A549 (cell line): ENCODE data around the gene GGCX. TPM values are rescaled to one million over a fixed set of nuclear protein-coding genes. Genes with fewer than 3 reads are reported as not detected.

Experiments
- ATAC-seq, 2 experiments: fragments of 200-7000 bp in 1 of 2; fragments of >200 bp in 1 of 2; cut with Nextera tagmentation in 1 of 2; cut with Tn5 transposase in 1 of 2; 3 replicates each; pipeline versions ENCODE4 v1.8.0 to v1.9.1; 2018 to 2020; ENCODE audit warnings: mild to moderate bottlenecking in 1 of 2, moderate library complexity in 1 of 2
- CTCF ChIA-PET: fragments of 300-600 bp; sonication (Branson Sonifier 250); formaldehyde crosslinking; extraction: SDS; loops from one replicate; lab custom pipeline; 2021; ENCODE audit warnings: antibody characterized with exemption, inconsistent platforms; lab: Yijun Ruan, JAX
- POLR2A ChIA-PET: fragments of 350-600 bp; formaldehyde crosslinking; extraction: SDS; loops from one replicate; lab custom pipeline; 2021; ENCODE audit warnings: antibody characterized with exemption, inconsistent platforms; lab: Yijun Ruan, JAX
- DNase-seq, 2 experiments: peaks; one replicate each; pipeline versions ENCODE4 v3.0.0 to v3.0.0-alpha.2; 2011 to 2016; ENCODE audit warnings: low read depth in 1 of 2, low spot score in 1 of 2
- FAIRE-seq: peaks from 2 replicates; lab custom pipeline; 2011; peaks lifted over from hg19 to GRCh38; lab: Jason Lieb, UNC
- H3K27ac ChIP-seq, 2 experiments: fragments of >200 bp; sonication (Bioruptor Twin); formaldehyde crosslinking; 3 replicates each; pipeline ENCODE4 v1.5.1; 2016 to 2017
- H3K4me1 ChIP-seq: fragments of >200 bp; sonication (Bioruptor Twin); formaldehyde crosslinking; 3 replicates; pipeline ENCODE4 v1.6.1; 2016
- H3K4me2 ChIP-seq: fragments of >200 bp; sonication (Bioruptor Twin); formaldehyde crosslinking; 3 replicates; pipeline ENCODE4 v1.6.1; 2016
- H3K4me3 ChIP-seq: fragments of >200 bp; sonication (Bioruptor Twin); formaldehyde crosslinking; 3 replicates; pipeline ENCODE4 v1.5.1; 2016
- H3K9me3 ChIP-seq: fragments of >200 bp; sonication (Bioruptor Twin); formaldehyde crosslinking; 3 replicates; pipeline ENCODE4 v1.6.1; 2016
- CBX2 ChIP-seq: fragments of 200-600 bp; sonication (generic); IDR thresholded peaks from 2 replicates; pipeline ENCODE4 v1.6.1; 2016; ENCODE audit warnings: low read depth, mild to moderate bottlenecking, borderline replicate concordance
- CHD2 ChIP-seq: fragments of 150-350 bp; IDR thresholded peaks from 2 replicates; pipeline ENCODE4 v1.6.1; 2014; ENCODE audit warnings: low read length; ENCODE audit not compliant: partially characterized antibody
- CHD4 ChIP-seq: fragments of 200-600 bp; sonication (generic); IDR thresholded peaks from 2 replicates; pipeline ENCODE4 v1.6.1; 2016; ENCODE audit warnings: antibody characterized with exemption, mild to moderate bottlenecking, borderline replicate concordance
- CTCF ChIP-seq: fragments of >200 bp; sonication (Bioruptor Twin); formaldehyde crosslinking; IDR thresholded peaks from 3 replicates; pipeline ENCODE4 v1.5.1; 2016
- E2F6 ChIP-seq: IDR thresholded peaks from 2 replicates; pipeline ENCODE4 v1.6.1; 2012; ENCODE audit warnings: low read depth, borderline replicate concordance
- EHF ChIP-seq: fragments of 250-450 bp; sonication (Bioruptor Pico); IDR thresholded peaks from 2 replicates; pipeline ENCODE4 v1.5.0; 2020; ENCODE audit warnings: mild to moderate bottlenecking
- FOSL2 ChIP-seq, 2 experiments: fragments of 450-650 bp in 1 of 2; fragments of >200 bp in 1 of 2; sonication (Bioruptor Twin) in 1 of 2; formaldehyde crosslinking; IDR thresholded peaks; 2 replicates each; pipeline versions ENCODE4 v1.5.0 to v1.6.1; 2016 to 2020; ENCODE audit warnings: mild to moderate bottlenecking in 1 of 2, moderate library complexity in 1 of 2
- FOXS1 ChIP-seq: fragments of 250-450 bp; sonication (Bioruptor Pico); IDR thresholded peaks from 2 replicates; pipeline ENCODE4 v1.5.0; 2020; ENCODE audit warnings: mild to moderate bottlenecking, moderate library complexity
- HMGXB4 ChIP-seq: fragments of 250-450 bp; sonication (Bioruptor Pico); IDR thresholded peaks from 2 replicates; pipeline ENCODE4 v1.5.0; 2021; ENCODE audit warnings: mild to moderate bottlenecking, moderate library complexity, borderline replicate concordance
- HOXB13 ChIP-seq: fragments of 250-450 bp; sonication (Bioruptor Pico); IDR thresholded peaks from 2 replicates; pipeline ENCODE4 v1.5.0; 2020; ENCODE audit warnings: low read depth, mild to moderate bottlenecking, moderate library complexity
- HOXB5 ChIP-seq: fragments of 250-450 bp; sonication (Bioruptor Pico); IDR thresholded peaks from 2 replicates; pipeline ENCODE4 v1.5.0; 2020; ENCODE audit warnings: mild to moderate bottlenecking, moderate library complexity
- KDM5A ChIP-seq: fragments of 200-600 bp; sonication (generic); IDR thresholded peaks from 2 replicates; pipeline ENCODE4 v1.6.1; 2016; ENCODE audit warnings: antibody characterized with exemption, mild to moderate bottlenecking
- MYC ChIP-seq: IDR thresholded peaks from 2 replicates; pipeline ENCODE4 v1.6.1; 2012; ENCODE audit warnings: mild to moderate bottlenecking, inconsistent platforms, low read length, improper control_type of control experiment, borderline replicate concordance
- POLR2AphosphoS2 ChIP-seq: conservative IDR thresholded peaks from 2 replicates; pipeline ENCODE4 v1.6.1; 2012; ENCODE audit warnings: low read length, improper control_type of control experiment, inconsistent platforms
- REST ChIP-seq: fragments of 200-600 bp; sonication (generic); IDR thresholded peaks from 2 replicates; pipeline ENCODE4 v1.6.1; 2016; ENCODE audit warnings: antibody characterized with exemption, mild to moderate bottlenecking, moderate library complexity
- ZFP36 ChIP-seq: fragments of 450-650 bp; IDR thresholded peaks from 2 replicates; pipeline ENCODE4 v1.6.1; 2014; ENCODE audit warnings: borderline replicate concordance; ENCODE audit not compliant: partially characterized antibody
- ZNF302 ChIP-seq: fragments of 250-450 bp; sonication (Bioruptor Pico); IDR thresholded peaks from 2 replicates; pipeline ENCODE4 v1.9.0; 2021; ENCODE audit warnings: inconsistent platforms, mild to moderate bottlenecking, moderate library complexity
- ZSCAN20 ChIP-seq: fragments of 250-450 bp; sonication (Bioruptor Pico); IDR thresholded peaks from 2 replicates; pipeline ENCODE4 v1.8.0; 2022; ENCODE audit warnings: mild to moderate bottlenecking, moderate library complexity
- WGBS: methylation state at CpG from one replicate; pipeline ENCODE4 v1.1.6; 2017; ENCODE audit errors: missing lambda C conversion rate; 5-methylcytosine and 5-hydroxymethylcytosine counted together
- polyA plus RNA-seq, 4 experiments: library from polyadenylated mRNA; depleted of rRNA in 3 of 4; stranded (reverse); fragments of >200 nt; fragmentation: RNase III in 1 of 4; extraction: RNeasy Plus Mini Kit Qiagen cat#74134 plus additional on column Dnase treatment in 1 of 4; gene quantifications; 2 replicates in 3 of 4; 3 replicates in 1 of 4; pipeline ENCODE4 v1.2.3, GENCODE V29; 2011 to 2017
- TF ChIP-seq, protein P1 (sequence below): fragments of 250-450 bp; sonication (Bioruptor Pico); IDR thresholded peaks from 2 replicates; pipeline ENCODE4 v1.5.0; 2020; ENCODE audit warnings: low read depth, mild to moderate bottlenecking, moderate library complexity

GGCX gene
- polyA plus RNA-seq, 2 of the 4 experiments (the other 2 are of a cell fraction), result 39.0 to 55.1 TPM

GRCh38 chr2:85539361-85540132 is 21.7 kb downstream of the GGCX start (continued):
- no peak for TF ChIP-seq REST
- no peak for TF ChIP-seq CHD4
- peak; percentile 39; the same call in 1 of the 2 replicates for TF ChIP-seq POLR2AphosphoS2
- 0 out of 2 replicates have a peak, but pooled peaks have one; percentile 14 for TF ChIP-seq FOXS1 (CRISPR knock-in tag)
- TF ChIP-seq KDM5A, result peak; percentile 37; the same call in 1 of the 2 replicates
- 0 out of 2 replicates have a peak, but pooled peaks have one; percentile 19 for TF ChIP-seq HOXB13 (CRISPR knock-in tag)
- TF ChIP-seq CTCF, result no peak
- TF ChIP-seq HMGXB4 (CRISPR knock-in tag), result peak; percentile 50; the same call in 1 of the 2 replicates
- TF ChIP-seq MYC, result peak; percentile 94; the same call in 1 of the 2 replicates
- TF ChIP-seq HOXB5 (CRISPR knock-in tag), result peak; percentile 76; the same call in 1 of the 2 replicates
- TF ChIP-seq ZSCAN20 (CRISPR knock-in tag), result no peak
- no peak for TF ChIP-seq CHD2
- TF ChIP-seq CBX2, result no peak
- no peak for TF ChIP-seq EHF

- H3K27ac ChIP-seq, result peak within 1 kb of the TSS; percentile 98 to 100
- FAIRE-seq (no peak), DNase-seq (peak; percentile 74 to 97), ATAC-seq (peak; percentile 75 to 82)
- peak within 1 kb of the TSS; percentile 98 for H3K4me3 ChIP-seq
- WGBS, result 1% methylated on average over 77 of the region's 92 CpGs
- POLR2A ChIA-PET, result interaction anchor here (0.6 to 8.8 kb wide), 55 partner anchors 8 to 708 kb away, joined by 3 to 261 read pairs (median 6); partner anchors contain the start of genes C2orf68, ELMOD3, GGCX and RETSAT
- H3K4me2 ChIP-seq, result peak within 1 kb of the TSS; percentile 92
- CTCF ChIA-PET, result interaction anchor here (0.7 to 35.5 kb wide), 22 partner anchors 10 to 188 kb away, joined by 3 to 1185 read pairs (median 5); partner anchors contain the start of genes CAPG, ELMOD3, RETSAT and SH2D6
- H3K4me1 ChIP-seq, result peaks cover 47% of the 10 kb centered on the region
- H3K9me3 ChIP-seq, result no peaks in the 10 kb centered on the region
- TF ChIP-seq REST (peak; percentile 68), ZFP36 (no peak), ZNF302 (no peak), ZSCAN20 (CRISPR knock-in tag) (no peak), FOSL2 (IDR thresholded peaks at IDR 0.05) (no peak), FOSL2 (CRISPR knock-in tag; IDR thresholded peaks at IDR 0.05) (peak; percentile 27; the same call in 1 of the 2 replicates), HOXB13 (CRISPR knock-in tag) (no peak), E2F6 (peak; percentile 46; the same call in 1 of the 2 replicates)
- TF ChIP-seq, protein P1, sequence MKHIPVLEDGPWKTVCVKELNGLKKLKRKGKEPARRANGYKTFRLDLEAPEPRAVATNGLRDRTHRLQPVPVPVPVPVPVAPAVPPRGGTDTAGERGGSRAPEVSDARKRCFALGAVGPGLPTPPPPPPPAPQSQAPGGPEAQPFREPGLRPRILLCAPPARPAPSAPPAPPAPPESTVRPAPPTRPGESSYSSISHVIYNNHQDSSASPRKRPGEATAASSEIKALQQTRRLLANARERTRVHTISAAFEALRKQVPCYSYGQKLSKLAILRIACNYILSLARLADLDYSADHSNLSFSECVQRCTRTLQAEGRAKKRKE (CRISPR knock-in tag), result 0 out of 2 replicates have a peak, but pooled peaks have one; percentile 30
These were observed 22.6 kb downstream of the GGCX start, which contains the start of gene MAT2A for GRCh38 chr2:85538507-85539360. Gene MAT2A, plus strand, starts transcription at chr2:85539168. Its CDS starts 120 bp downstream, at chr2:85539288.
